Mesothelial cell of epicardium (in vitro differentiated cells): ENCODE results near the gene AGR3. TPM values are rescaled to one million over a fixed set of nuclear protein-coding genes. Genes with fewer than 3 reads are reported as not detected.

ENCODE experiments used
- DNase-seq, 2 experiments: peaks; one replicate each; pipeline ENCODE4 v3.0.0; 2021; ENCODE audit warnings: low spot score in 2 of 2; ENCODE audit not compliant: unreplicated experiment in 2 of 2
- H3K27ac Mint-ChIP-seq: 2 replicates; pipeline ENCODE4 v1.8.0; 2021; ENCODE audit warnings: mixed read lengths
- H3K27me3 Mint-ChIP-seq: 2 replicates; pipeline ENCODE4 v1.8.0; 2021; ENCODE audit warnings: low read depth, mixed read lengths
- H3K36me3 Mint-ChIP-seq: 2 replicates; pipeline ENCODE4 v1.8.0; 2021; ENCODE audit warnings: mixed read lengths
- H3K4me1 Mint-ChIP-seq: 2 replicates; pipeline ENCODE4 v1.8.0; 2021; ENCODE audit warnings: mixed read lengths
- H3K4me3 Mint-ChIP-seq: 2 replicates; pipeline ENCODE4 v1.8.0; 2021; ENCODE audit warnings: mild to moderate bottlenecking, moderate library complexity, mixed read lengths
- H3K9me3 Mint-ChIP-seq: 2 replicates; pipeline ENCODE4 v1.8.0; 2021; ENCODE audit warnings: mixed read lengths
- total RNA-seq: library from RNA; stranded (reverse); gene quantifications from 3 replicates; pipeline ENCODE4 v1.2.1, GENCODE V29; 2021
- TF ChIP-seq, protein P1 (sequence below): fragments of 200-600 bp; sonication (generic); IDR thresholded peaks from one replicate; pipeline ENCODE4 v1.5.0; 2021; ENCODE audit warnings: antibody characterized with exemption; ENCODE audit not compliant: unreplicated experiment

AGR3 gene
- total RNA-seq, 1 donor from 2014 or later: 1.7 TPM

DNA sequence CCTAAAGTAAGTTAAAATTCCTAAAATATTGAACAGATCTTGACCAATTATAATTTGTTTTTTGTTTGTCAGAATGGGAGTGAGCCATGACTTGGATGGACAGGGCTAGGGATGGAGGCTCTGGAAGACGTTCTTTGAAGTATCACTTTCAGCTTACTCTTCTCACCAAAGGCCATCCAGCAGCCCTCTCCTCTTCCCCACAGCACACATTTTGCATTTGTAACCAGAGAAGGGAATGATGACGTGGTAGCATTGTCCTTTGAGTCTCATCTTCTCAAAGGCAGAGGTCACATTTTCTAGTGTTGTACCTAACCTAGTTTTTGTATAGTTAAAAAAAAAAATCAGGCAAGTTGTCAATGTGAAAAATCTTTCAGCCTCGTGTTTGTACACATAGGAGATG is 43.8 kb upstream of the AGR3 start:
- Mint-ChIP-seq H3K36me3 (no peaks in the 10 kb centered on the region), H3K9me3 (peaks cover 12% of the 10 kb centered on the region), H3K4me1 (peaks cover 18% of the 10 kb centered on the region), H3K27ac (no peak overlapping the region), H3K27me3 (no peaks in the 10 kb centered on the region), H3K4me3 (no peak overlapping the region)
- no peak for DNase-seq
- TF ChIP-seq, protein P1, sequence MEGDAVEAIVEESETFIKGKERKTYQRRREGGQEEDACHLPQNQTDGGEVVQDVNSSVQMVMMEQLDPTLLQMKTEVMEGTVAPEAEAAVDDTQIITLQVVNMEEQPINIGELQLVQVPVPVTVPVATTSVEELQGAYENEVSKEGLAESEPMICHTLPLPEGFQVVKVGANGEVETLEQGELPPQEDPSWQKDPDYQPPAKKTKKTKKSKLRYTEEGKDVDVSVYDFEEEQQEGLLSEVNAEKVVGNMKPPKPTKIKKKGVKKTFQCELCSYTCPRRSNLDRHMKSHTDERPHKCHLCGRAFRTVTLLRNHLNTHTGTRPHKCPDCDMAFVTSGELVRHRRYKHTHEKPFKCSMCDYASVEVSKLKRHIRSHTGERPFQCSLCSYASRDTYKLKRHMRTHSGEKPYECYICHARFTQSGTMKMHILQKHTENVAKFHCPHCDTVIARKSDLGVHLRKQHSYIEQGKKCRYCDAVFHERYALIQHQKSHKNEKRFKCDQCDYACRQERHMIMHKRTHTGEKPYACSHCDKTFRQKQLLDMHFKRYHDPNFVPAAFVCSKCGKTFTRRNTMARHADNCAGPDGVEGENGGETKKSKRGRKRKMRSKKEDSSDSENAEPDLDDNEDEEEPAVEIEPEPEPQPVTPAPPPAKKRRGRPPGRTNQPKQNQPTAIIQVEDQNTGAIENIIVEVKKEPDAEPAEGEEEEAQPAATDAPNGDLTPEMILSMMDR: no peak

DNA sequence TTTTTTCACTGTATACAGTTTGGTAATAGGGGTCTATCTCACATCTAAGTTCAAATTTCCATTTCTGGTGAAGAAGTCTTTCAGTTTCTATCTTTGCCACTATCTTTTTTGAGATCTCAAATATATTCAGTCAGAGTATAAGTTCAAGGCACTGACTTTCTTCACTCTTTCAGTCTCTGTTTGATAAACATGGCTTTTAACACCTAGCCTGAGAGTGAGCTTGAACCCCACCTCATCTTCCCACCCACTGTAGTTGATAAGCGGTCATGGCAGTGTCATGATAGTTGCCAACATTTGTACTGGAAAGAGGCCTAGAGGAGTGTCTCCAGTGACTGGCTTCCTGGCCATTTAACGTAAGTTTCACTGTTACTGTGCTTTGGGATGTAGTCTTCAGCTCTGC is 41.2 kb upstream of the AGR3 start:
- Mint-ChIP-seq H3K4me1 (peaks cover 19% of the 10 kb centered on the region), H3K4me3 (no peak overlapping the region), H3K36me3 (no peaks in the 10 kb centered on the region), H3K27me3 (no peaks in the 10 kb centered on the region), H3K9me3 (peaks cover 7% of the 10 kb centered on the region), H3K27ac (no peak overlapping the region)
- DNase-seq: no peak
- TF ChIP-seq, protein P1: no peak

DNA sequence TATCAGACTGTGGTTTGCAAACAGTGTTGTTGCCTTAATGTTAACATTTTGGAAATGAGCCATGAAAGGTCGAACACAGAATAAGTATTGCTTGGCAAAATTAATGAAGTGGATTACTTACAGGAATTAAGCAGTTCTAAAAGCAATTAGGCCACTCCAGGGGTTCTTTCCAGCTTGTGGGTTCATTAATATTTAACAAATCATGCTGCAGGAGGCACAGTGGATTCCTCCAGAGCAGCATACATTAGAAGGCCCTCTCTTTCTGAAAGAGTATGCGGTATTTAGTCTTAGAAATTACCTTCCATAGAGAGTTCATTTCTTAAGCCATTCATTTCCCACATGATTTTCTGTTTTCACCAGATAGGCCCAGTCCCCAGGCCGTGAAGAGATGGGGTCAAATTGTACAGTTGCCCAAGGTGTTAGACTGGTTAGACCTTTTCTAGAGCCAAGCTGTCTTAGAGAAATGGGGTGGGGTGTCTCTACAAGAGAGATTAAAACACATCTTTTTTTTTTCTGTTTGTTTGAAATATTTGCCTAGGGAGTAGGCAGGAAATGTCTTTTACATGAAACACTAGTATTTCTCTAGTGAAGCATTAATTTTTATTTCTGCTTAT is 40.0 kb upstream of the AGR3 start:
- TF ChIP-seq, protein P1: no peak
- H3K4me3 Mint-ChIP-seq: no peak overlapping the region
- H3K36me3 Mint-ChIP-seq: no peaks in the 10 kb centered on the region
- peak overlapping the region; percentile 92 for H3K27ac Mint-ChIP-seq
- no peak for DNase-seq
- H3K9me3 Mint-ChIP-seq: no peaks in the 10 kb centered on the region
- H3K4me1 Mint-ChIP-seq: peaks cover 19% of the 10 kb centered on the region
- no peaks in the 10 kb centered on the region for H3K27me3 Mint-ChIP-seq

DNA sequence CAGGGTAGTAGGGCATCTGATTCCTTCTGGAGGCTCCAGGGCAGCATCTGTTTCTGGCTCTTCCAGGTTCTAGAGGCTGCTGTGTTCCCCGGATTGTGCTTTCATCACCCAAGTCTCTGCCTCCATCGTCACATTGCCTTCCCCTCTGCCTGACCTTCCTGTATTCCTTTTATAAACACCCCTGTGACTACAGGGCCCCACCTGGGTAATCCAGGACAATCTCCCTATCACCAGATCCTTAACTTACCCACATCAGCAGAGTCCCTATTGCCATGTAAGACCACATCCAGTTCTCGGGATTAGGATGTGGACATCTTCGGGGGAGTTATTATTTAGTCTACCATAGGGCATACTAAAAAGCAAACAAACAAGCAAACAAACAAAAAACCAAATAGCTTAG is 39.4 kb upstream of the AGR3 start:
- no peaks in the 10 kb centered on the region for H3K27me3 Mint-ChIP-seq
- H3K9me3 Mint-ChIP-seq: no peaks in the 10 kb centered on the region
- no peak overlapping the region for H3K4me3 Mint-ChIP-seq
- TF ChIP-seq, protein P1: no peak
- no peak for DNase-seq
- peaks cover 20% of the 10 kb centered on the region for H3K4me1 Mint-ChIP-seq
- no peaks in the 10 kb centered on the region for H3K36me3 Mint-ChIP-seq
- H3K27ac Mint-ChIP-seq: peak overlapping the region; percentile 27

DNA sequence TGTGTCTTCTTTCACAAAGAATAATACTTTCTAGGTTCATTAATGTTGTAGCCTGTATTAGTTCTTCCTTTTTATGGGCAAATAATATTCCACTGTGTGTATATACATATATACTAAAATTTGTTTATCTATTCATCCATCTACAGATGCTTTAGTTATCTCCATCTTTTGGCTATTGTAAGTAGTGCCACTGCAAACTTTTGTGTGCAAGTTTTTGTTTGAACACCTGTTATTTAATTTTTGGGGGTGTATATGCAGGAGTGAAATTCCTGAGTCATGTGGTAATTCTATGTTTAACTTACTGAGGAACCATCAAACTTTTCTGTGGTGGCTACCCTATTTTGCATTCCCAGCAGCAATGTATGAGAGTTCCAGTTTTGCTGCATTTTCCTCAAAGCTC is 37.7 kb upstream of the AGR3 start:
- Mint-ChIP-seq H3K27ac (no peak overlapping the region), H3K4me3 (no peak overlapping the region), H3K36me3 (no peaks in the 10 kb centered on the region), H3K27me3 (no peaks in the 10 kb centered on the region), H3K9me3 (peaks cover 7% of the 10 kb centered on the region), H3K4me1 (peaks cover 24% of the 10 kb centered on the region)
- DNase-seq: no peak
- TF ChIP-seq, protein P1: no peak
